ENCODE measurements around the gene CNBP. TPM values are rescaled to one million over a fixed set of nuclear protein-coding genes. Genes with fewer than 3 reads are reported as not detected.
A peak's percentile ranks its signal among the peaks of the same experiment; 100 is the strongest.

Gene CNBP
- total and polyA plus RNA-seq, 2 of the 13 experiments (the other 11 are each of a cell fraction or from before 2014, with no cell fraction given): 282 to 354 TPM

DNA sequence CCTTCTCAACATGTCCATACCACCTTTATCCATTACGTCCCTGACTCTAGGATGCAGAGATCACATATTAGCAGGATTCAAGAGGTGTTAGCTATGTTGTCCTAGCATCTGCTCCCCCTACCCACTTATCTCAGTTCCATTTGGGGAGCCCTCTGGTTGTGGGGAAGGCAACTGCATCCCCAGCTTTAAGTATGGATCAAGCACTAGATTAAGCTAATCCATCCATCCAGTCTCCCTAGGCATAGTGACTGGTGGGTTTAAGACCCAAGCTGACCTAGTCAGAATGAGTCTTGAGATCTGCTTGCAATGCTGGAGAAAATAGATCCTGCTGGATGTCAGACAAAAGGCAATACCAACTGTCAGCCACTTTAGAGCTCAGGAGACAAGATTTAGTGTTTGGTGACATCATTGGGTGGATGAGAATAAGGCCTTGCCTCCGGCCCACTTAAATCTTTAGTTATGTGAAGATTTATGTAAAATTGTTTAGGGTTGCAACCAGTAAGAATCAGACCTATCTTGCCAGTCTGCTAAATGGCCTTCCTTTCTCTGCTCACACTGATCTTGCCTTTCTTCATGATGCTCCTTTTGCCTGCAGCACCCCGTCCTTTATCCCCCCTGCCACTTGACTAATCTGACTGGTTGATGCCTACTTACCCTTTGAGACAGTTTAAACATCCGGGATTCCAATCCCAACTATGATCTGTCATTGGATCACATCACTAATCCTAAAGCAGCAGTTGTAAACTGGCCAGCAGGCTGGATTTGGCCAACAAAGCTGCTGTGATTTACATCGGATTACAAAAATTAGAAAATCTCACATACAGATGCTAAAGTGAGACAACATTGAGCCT, 20.7 kb downstream of the CNBP start (continued):
- TF ChIP-seq, protein P1, sequence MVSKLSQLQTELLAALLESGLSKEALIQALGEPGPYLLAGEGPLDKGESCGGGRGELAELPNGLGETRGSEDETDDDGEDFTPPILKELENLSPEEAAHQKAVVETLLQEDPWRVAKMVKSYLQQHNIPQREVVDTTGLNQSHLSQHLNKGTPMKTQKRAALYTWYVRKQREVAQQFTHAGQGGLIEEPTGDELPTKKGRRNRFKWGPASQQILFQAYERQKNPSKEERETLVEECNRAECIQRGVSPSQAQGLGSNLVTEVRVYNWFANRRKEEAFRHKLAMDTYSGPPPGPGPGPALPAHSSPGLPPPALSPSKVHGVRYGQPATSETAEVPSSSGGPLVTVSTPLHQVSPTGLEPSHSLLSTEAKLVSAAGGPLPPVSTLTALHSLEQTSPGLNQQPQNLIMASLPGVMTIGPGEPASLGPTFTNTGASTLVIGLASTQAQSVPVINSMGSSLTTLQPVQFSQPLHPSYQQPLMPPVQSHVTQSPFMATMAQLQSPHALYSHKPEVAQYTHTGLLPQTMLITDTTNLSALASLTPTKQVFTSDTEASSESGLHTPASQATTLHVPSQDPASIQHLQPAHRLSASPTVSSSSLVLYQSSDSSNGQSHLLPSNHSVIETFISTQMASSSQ (IDR thresholded peaks at IDR 0.05; ENCODE audit: low read depth): no peak
- TF ChIP-seq, protein P1 (CRISPR knock-in tag; IDR thresholded peaks at IDR 0.05; ENCODE audit: borderline replicate concordance): no peak
- no peak for TF ChIP-seq KLF16 (CRISPR knock-in tag; IDR thresholded peaks at IDR 0.05)
- TF ChIP-seq POLR2AphosphoS5 (IDR thresholded peaks at IDR 0.05; ENCODE audit: low read depth, low read length): peak; percentile 49
- no peak for TF ChIP-seq GABPA (IDR thresholded peaks at IDR 0.05; ENCODE audit: low read depth, low read length)
- 0 out of 2 replicates have a peak, but pooled peaks have one; percentile 10 for TF ChIP-seq GABPA (CRISPR knock-in tag; IDR thresholded peaks at IDR 0.05; ENCODE audit: low read depth)
- TF ChIP-seq NFKBIZ (CRISPR knock-in tag; IDR thresholded peaks at IDR 0.05): 0 out of 2 replicates have a peak, but pooled peaks have one; percentile 18
- TF ChIP-seq ZNF251 (CRISPR knock-in tag; IDR thresholded peaks at IDR 0.05): no peak
- no peak for TF ChIP-seq AKNA (CRISPR knock-in tag; IDR thresholded peaks at IDR 0.05; ENCODE audit: borderline replicate concordance)
- TF ChIP-seq ZNF33A (CRISPR knock-in tag; IDR thresholded peaks at IDR 0.05; ENCODE audit: borderline replicate concordance): no peak

Measured in HepG2 (cell line).